Astrocyte of the hippocampus (primary cell): ENCODE measurements around the gene MTA3.
"Not testable (repeated sequence)": the region's sequence is repeated elsewhere in the genome, so short reads cannot be mapped to it uniquely, and the experiment has no call there.

ENCODE experiments used
- DNase-seq: peaks from one replicate; pipeline ENCODE4 v3.0.0; 2011; ENCODE audit warnings: low read depth, low spot score

MTA3 gene

DNA sequence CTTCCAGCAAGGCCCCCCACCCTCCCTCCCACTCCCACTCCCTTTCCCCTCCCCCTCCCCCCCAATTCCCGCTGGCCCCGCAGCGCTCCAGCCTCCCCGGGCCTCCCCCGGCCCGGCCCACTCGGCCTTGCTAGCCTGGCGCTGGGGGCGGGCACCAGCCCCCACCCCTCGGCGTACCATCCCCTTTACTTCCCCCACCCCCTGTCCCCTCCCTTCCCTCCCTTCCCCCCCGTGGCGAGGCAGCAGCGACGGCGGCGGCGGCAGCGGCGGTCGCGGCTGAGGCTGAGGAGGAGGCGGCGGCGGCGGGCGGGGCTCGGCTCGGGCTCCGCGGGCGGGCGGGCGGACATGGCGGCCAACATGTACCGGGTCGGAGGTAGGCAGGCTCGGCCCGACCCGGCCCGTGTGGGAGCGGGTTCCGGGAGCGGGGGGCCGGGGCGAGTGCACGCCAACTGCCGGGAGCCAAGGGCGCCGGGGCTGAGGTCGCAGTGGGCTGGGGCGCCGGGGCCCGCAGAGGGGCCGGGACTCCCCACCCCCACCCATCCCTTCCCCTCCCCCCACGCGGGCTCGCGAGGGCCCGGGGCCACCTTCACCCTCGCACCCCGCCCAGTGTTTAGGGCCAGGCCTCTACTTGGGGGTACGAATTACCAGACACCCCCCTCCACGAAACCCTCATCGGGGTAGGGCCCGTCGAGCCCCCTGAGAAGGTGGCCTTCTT lies at the start of gene MTA3:
Gene MTA3 (plus strand): TSS at position 232 of the 715 bp plus-strand sequence. CDS start 114 bp downstream, at position 346.
- DNase-seq, result peak; percentile 84

GRCh38 chr2:42519624-42520023 lies 48.8 kb upstream of the MTA3 start:
- no peak for DNase-seq

- DNase-seq, result no peak
These were observed 46.4 kb upstream of the MTA3 start for GRCh38 chr2:42522035-42522434.

- DNase-seq, result no peak
These were observed 45.1 kb upstream of the MTA3 start for GRCh38 chr2:42523341-42523740.

DNA sequence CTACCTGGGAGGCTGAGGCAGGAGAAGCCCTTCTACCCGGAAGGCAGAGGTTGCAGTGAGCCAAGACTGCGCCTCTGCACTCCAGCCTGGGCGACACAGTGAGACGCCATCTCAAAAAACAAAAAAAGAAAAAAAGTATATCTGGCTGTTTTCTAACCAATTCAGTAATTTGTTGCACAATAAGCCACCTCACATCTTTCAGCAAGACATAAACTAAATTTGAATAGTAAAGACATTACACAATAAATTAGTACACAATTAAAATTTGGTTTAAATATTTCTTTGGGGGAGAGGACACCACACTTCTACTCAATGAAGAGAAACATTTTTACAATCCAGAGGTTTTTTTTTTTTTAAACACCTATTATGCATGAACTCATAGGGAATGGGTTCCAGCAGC lies 36.0 kb upstream of the MTA3 start:
- no peak for DNase-seq

- DNase-seq, result no peak
These were observed 30.9 kb upstream of the MTA3 start for GRCh38 chr2:42537493-42537892.

DNA sequence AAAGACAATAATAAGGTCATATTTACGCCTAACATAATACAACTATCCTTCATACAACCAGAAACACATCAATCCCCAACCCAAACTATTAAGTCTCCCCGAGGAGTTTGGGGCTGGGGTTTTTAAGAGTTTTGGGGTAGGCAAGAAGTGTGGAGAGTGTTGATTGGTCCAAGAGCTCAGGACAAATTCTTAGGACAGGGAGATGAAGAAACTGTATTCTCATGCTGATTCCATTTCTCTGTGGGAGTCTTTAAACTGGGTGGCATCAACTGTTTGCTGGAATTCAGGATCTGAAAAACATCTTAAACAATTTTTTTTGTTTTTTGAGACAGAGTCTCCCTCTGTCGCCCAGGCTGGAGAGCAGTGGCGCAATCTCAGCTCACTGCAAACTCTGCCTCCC lies 25.6 kb upstream of the MTA3 start:
- no peak for DNase-seq

DNA sequence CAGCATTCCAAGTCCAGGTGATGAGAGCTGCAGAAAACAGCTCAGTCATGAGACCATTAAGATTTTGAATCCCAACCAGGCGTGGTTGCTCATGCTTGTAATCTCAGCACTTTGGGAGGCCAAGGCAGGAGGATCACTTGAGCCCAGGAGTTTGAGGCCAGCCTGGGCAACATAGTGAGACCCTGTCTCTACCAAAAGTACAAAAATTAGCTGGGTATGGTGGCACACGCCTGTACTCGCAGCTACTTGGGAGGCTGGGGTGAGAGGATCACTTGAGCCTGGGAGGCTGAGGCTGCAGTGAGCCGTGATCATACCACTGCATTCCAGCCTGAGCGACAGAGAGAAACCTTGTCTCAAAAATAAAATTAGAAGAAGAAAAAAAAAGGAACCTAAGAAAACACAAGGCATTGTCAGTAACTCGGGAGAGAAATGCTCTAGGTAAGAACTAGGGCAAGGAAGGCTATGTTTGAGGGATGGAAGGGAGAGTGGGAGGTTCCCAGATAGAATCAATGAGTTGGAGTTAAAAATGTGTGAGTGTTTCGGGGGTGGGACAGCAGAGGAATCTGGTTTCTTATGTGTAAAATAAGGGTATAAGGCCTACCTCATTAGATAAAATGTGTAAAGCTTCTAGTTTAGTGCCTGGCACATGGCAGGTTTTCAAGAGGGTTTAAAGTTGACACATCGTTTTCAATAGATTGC lies 23.3 kb upstream of the MTA3 start:
- DNase-seq, result no peak

GRCh38 chr2:42545841-42546390 lies 22.5 kb upstream of the MTA3 start:
- DNase-seq, result no peak

DNA sequence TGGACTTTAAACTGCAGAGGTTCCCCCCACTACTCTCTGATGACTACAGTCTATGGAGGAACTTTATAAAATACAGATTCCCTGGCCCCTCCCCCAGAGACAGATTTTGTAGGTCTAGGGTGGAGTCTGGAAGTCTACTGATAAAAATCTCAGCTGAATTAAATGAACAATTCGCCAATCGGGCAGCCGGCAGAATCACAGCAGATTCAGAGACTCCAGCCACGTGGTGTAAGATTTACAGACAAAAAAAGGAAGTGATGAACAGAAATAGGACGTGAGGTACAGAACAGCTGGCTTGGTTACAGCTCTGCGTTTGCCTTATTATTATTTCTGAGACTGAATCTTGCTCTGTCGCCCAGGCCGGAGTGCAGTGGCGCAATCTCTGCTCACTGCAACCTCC lies 21.4 kb upstream of the MTA3 start:
- DNase-seq, result no peak

DNA sequence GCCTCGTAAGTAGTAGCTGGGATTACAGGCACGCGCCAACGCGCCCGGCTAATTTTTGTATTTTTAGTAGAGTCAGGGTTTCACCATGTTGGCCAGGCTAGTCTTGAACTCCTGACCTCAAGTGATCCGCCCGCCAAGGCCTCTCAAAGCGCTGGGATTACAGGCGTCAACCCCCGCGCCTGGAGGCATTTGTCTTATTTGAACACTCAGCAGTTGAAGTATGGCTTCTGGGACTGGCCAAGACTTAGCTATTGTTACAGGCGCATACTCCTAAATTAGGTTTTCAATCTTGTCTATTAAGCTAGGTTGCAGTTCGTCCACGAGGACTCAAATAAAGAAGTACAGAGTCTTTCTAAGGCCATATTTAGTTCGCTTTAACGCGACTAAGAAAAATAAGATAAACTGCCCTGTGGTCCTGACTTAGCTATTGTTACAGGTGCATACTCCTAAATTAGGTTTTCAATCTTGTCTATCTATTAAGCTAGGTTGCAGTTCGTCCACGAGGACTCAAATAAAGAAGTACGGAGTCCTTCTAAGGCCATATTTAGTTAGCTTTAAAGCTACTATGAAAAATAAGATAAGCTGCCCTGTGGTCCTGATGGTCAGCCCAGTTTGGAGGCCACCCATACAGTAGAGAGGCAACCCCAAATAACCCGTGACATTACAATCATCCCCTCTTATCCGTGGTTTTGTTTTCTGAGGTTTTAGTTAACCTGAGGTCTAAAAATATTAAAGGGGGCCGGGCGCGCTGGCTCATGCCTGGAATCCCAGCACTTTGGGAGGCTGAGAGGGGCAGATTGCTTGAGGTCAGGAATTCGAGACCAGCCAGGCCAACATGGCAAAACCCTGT lies 20.8 kb upstream of the MTA3 start:
- no peak for DNase-seq

DNA sequence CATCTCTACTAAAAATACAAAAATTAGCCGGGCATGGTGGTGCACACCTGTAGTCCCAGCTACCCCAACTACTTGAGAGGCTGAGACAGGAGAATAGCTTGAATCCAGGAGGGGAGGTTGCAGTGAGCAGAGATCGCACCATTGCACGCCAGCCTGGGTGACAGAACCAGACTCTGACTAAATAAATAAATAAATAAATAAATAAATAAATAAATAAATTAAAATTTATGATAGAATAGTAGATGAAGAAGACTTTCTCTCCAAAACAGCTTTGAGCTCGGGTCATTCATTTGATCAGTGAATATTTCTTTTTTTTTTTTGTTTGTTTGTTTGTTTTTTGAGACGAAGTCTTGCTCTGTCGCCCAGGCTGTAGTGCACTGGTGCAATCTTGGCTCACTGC lies 17.6 kb upstream of the MTA3 start:
- no peak for DNase-seq

- DNase-seq, result no peak
These were observed 14.0 kb upstream of the MTA3 start for GRCh38 chr2:42554392-42554791.

DNA sequence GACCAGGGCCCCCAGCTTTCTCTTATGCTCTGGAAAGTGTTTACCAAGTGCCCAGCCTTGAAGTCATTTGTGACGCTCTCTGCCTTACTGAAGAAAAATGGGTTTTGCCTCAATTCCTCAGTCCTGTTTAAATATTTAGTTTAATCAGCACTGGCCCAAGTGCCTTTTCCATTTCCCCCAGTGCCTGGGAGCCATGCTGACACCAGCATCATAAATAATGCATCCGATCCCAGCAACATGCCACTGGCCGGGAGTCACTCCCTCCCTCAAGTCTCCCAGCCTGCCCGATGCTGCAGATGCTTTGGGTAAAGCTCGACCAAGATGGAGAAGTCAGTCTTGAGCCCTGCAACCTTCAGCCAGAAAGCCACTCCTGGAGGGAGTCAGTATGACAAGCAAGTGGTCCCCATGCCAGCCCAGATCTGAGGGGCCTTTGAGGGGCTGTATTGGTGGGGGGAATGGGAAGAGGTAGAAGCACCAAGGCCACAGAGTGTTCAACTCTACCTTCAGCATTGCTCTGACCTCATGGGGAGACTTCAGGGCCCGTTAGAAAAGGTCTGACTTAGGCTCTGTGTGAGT lies 12.0 kb upstream of the MTA3 start:
- DNase-seq, result no peak

- no peak for DNase-seq
These were observed 11.1 kb upstream of the MTA3 start for GRCh38 chr2:42557306-42557705.

DNA sequence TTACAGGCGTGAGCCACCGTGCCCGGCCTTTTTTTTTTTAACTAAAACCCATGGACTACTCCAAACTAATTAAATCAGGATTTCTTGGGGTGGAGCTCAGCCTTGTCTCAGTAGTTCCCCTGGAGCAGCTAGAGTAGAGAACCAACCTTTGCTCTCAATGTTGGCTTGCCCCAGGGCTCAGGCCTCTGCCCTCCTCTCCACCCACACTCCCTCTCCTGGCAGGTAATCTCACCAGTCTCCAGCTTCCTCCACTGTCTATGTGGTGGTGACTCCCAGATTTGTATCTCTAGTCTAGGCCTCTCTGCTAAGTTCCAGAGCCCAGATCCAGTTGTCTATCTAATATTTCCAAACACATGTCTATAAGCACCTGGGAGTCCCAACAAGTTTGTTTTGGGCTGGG lies 9.6 kb upstream of the MTA3 start:
- no peak for DNase-seq

DNA sequence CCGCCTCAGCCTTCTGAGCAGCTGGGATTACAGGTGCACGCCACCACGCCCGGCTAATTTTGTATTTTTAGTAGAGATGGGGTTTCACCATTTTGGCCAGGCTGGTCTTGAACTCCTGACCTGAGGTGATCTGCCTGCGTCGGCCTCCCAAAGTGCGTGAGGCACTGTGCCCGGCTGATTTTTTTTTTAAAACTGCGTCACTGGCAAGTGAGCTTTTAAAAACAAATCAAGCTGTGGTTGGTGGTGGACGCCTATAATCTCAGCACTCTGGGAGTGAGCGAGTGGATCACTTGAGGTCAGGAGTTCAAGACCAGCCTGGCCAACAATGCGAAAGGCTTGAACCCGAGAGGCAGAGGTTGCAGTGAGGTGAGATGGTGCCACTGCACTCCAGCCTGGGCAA lies 8.3 kb upstream of the MTA3 start:
- not testable (repeated sequence) for DNase-seq

DNA sequence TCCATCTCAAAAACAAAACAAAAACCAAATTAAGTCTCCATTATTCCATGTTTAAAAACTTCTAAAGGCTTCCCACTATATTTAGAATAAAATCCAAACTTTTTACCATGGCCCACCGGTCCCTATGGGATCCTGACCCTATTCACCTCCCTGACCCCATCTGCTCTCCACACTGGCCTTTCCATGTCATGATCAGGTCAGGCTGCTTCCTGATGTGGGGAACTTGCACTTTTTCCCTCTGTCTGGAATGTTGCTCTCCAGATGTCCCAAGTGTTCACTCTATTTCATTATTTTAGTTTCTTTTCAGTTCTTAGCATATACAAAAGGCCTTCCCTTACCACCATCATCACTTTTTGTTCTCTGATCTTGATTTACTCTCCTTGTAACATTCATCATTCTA lies 7.5 kb upstream of the MTA3 start:
- DNase-seq, result no peak

GRCh38 chr2:42562474-42563144 lies 5.8 kb upstream of the MTA3 start:
- DNase-seq, result no peak

GRCh38 chr2:42566025-42566424 lies 2.4 kb upstream of the MTA3 start:
- no peak for DNase-seq

GRCh38 chr2:42566837-42567321 lies 1.6 kb upstream of the MTA3 start:
- peak; percentile 30 for DNase-seq
